AG04450 (cell line): Measurements from ENCODE around the gene ADAMTS14. TPM values are rescaled to one million over a fixed set of nuclear protein-coding genes. Genes with fewer than 3 reads are reported as not detected.

Experiments
- CTCF ChIA-PET: fragments of 300-600, 350-600 bp; formaldehyde crosslinking; extraction: SDS; loops from one replicate; lab custom pipeline; 2022; ENCODE audit warnings: antibody characterized with exemption, inconsistent platforms; lab: Charles Lee
- POLR2A ChIA-PET: fragments of 350-600 bp; formaldehyde crosslinking; extraction: SDS; loops from one replicate; lab custom pipeline; 2021; ENCODE audit warnings: antibody characterized with exemption, inconsistent platforms; lab: Yijun Ruan, JAX
- DNase-seq: peaks from one replicate; pipeline ENCODE4 v3.0.0-alpha.2; 2011; ENCODE audit warnings: low read depth, low spot score
- H3K27ac ChIP-seq: one replicate; pipeline ENCODE4 v1.5.1; 2012; ENCODE audit warnings: low read depth, low read length, control low read depth
- H3K27me3 ChIP-seq: one replicate; pipeline ENCODE4 v1.6.0; 2012; ENCODE audit warnings: low read length; ENCODE audit not compliant: control insufficient read depth, insufficient read depth
- H3K4me3 ChIP-seq: 2 replicates; pipeline ENCODE4 v1.5.1; 2011; ENCODE audit warnings: mild to moderate bottlenecking, low read depth, low read length, control low read depth
- H3K9me3 ChIP-seq: 2 replicates; pipeline ENCODE4 v1.5.1; 2012; ENCODE audit warnings: low read length; ENCODE audit not compliant: control insufficient read depth, insufficient read depth
- CTCF ChIP-seq: IDR thresholded peaks from 2 replicates; pipeline ENCODE4 v1.5.1; 2011; ENCODE audit warnings: low read depth, low read length, control low read depth, inconsistent platforms
- polyA plus RNA-seq: library from polyadenylated mRNA; depleted of rRNA; stranded (reverse); fragments of >200 nt; gene quantifications from 2 replicates; pipeline ENCODE4 v1.2.3, GENCODE V29; 2011

The ADAMTS14 gene
- polyA plus RNA-seq, 1 experiment, result 2.9 TPM

- H3K4me3 ChIP-seq, result no peak overlapping the region
- peaks cover 3% of the 10 kb centered on the region for H3K27me3 ChIP-seq
- H3K27ac ChIP-seq, result no peak overlapping the region
- TF ChIP-seq CTCF, result no peak
- peaks cover 25% of the 10 kb centered on the region for H3K9me3 ChIP-seq
- DNase-seq, result no peak
- CTCF ChIA-PET, result no interaction called here
- POLR2A ChIA-PET, result no interaction called here
Measured at GRCh38 chr10:70647086-70647485, 25.2 kb upstream of the ADAMTS14 start.

GRCh38 chr10:70648427-70648826, 23.9 kb upstream of the ADAMTS14 start:
- ChIA-PET POLR2A (no interaction called here), CTCF (no interaction called here)
- Histone ChIP-seq H3K9me3 (peaks cover 25% of the 10 kb centered on the region), H3K4me3 (no peak overlapping the region), H3K27ac (no peak overlapping the region), H3K27me3 (peaks cover 3% of the 10 kb centered on the region)
- TF ChIP-seq CTCF, result no peak
- DNase-seq, result no peak

- TF ChIP-seq CTCF, result no peak
- no peak overlapping the region for H3K27ac ChIP-seq
- CTCF ChIA-PET, result no interaction called here
- DNase-seq, result no peak
- peaks cover 25% of the 10 kb centered on the region for H3K9me3 ChIP-seq
- no peak overlapping the region for H3K4me3 ChIP-seq
- peaks cover under 1% of the 10 kb centered on the region for H3K27me3 ChIP-seq
- POLR2A ChIA-PET, result no interaction called here
Measured at GRCh38 chr10:70649526-70649925, 22.8 kb upstream of the ADAMTS14 start.

- no peak overlapping the region for H3K27ac ChIP-seq
- no peak for TF ChIP-seq CTCF
- no peak overlapping the region for H3K4me3 ChIP-seq
- POLR2A ChIA-PET, result no interaction called here
- CTCF ChIA-PET, result no interaction called here
- no peak for DNase-seq
- H3K9me3 ChIP-seq, result peaks cover 25% of the 10 kb centered on the region
- no peaks in the 10 kb centered on the region for H3K27me3 ChIP-seq
Measured at GRCh38 chr10:70650104-70650503, 22.2 kb upstream of the ADAMTS14 start.

- ChIA-PET POLR2A (no interaction called here), CTCF (no interaction called here)
- Histone ChIP-seq H3K9me3 (peaks cover 25% of the 10 kb centered on the region), H3K27me3 (no peaks in the 10 kb centered on the region), H3K4me3 (no peak overlapping the region), H3K27ac (no peak overlapping the region)
- DNase-seq, result no peak
- TF ChIP-seq CTCF, result no peak
Measured at GRCh38 chr10:70650718-70651117, 21.6 kb upstream of the ADAMTS14 start.
